ENCODE data around the gene PLAGL2. TPM values are rescaled to one million over a fixed set of nuclear protein-coding genes. Genes with fewer than 3 reads are reported as not detected.

The PLAGL2 gene
- total RNA-seq, 3 donors from 2014 or later = 12.9 to 21.9 (median 16.5) TPM

GRCh38 chr20:32237419-32237818, 29.9 kb upstream of the PLAGL2 start:
- TF ChIP-seq CTCF (IDR thresholded peaks at IDR 0.05) = no peak
- Histone ChIP-seq H3K4me1 (ENCODE audit: low read depth) (peaks cover 19% of the 10 kb centered on the region), H3K4me3 (no peak overlapping the region), H3K9me3 (no peaks in the 10 kb centered on the region), H3K36me3 (ENCODE audit: low read depth) (no peaks in the 10 kb centered on the region)
- intact Hi-C loops (cut with DNase I, micrococcal nuclease) = no loop called here
- no peak for ATAC-seq
- no peak for DNase-seq

- Histone ChIP-seq H3K4me1 (ENCODE audit: low read depth) (peaks cover 19% of the 10 kb centered on the region), H3K9me3 (no peaks in the 10 kb centered on the region), H3K36me3 (ENCODE audit: low read depth) (no peaks in the 10 kb centered on the region), H3K4me3 (no peak overlapping the region)
- TF ChIP-seq CTCF (IDR thresholded peaks at IDR 0.05) = no peak
- ATAC-seq (no peak), DNase-seq (no peak)
- intact Hi-C loops (cut with DNase I, micrococcal nuclease) = no loop called here
Observed at GRCh38 chr20:32236819-32237218, 29.3 kb upstream of the PLAGL2 start.

GRCh38 chr20:32236048-32236533, 28.5 kb upstream of the PLAGL2 start:
- DNase-seq (no peak), ATAC-seq (peak; percentile 32)
- Histone ChIP-seq H3K4me1 (ENCODE audit: low read depth) (peaks cover 19% of the 10 kb centered on the region), H3K4me3 (no peak overlapping the region), H3K36me3 (ENCODE audit: low read depth) (no peaks in the 10 kb centered on the region), H3K9me3 (no peaks in the 10 kb centered on the region)
- no peak for TF ChIP-seq CTCF (IDR thresholded peaks at IDR 0.05)
- intact Hi-C loops (cut with DNase I, micrococcal nuclease) = no loop called here

GRCh38 chr20:32235331-32236047, 27.9 kb upstream of the PLAGL2 start:
- peak; percentile 90 for ATAC-seq
- peaks cover 19% of the 10 kb centered on the region for H3K4me1 ChIP-seq (ENCODE audit: low read depth)
- no peaks in the 10 kb centered on the region for H3K36me3 ChIP-seq (ENCODE audit: low read depth)
- no peaks in the 10 kb centered on the region for H3K9me3 ChIP-seq
- intact Hi-C loops (cut with DNase I, micrococcal nuclease) = no loop called here
- TF ChIP-seq CTCF (IDR thresholded peaks at IDR 0.05) = no peak
- H3K4me3 ChIP-seq = no peak overlapping the region
- DNase-seq = peak; percentile 64 to 72 (median 66)

GRCh38 chr20:32234135-32234808, 26.7 kb upstream of the PLAGL2 start:
- Histone ChIP-seq H3K4me1 (ENCODE audit: low read depth) (peaks cover 22% of the 10 kb centered on the region), H3K36me3 (ENCODE audit: low read depth) (no peaks in the 10 kb centered on the region), H3K4me3 (no peak overlapping the region), H3K9me3 (no peaks in the 10 kb centered on the region)
- DNase-seq (no peak), ATAC-seq (no peak)
- intact Hi-C loops (cut with DNase I, micrococcal nuclease) = no loop called here
- no peak for TF ChIP-seq CTCF (IDR thresholded peaks at IDR 0.05)

Measured in mucosa of descending colon (tissue), 3 donors.